ENCODE data around the gene SELENOI. TPM values are rescaled to one million over a fixed set of nuclear protein-coding genes. Genes with fewer than 3 reads are reported as not detected.

The SELENOI gene, protein sequence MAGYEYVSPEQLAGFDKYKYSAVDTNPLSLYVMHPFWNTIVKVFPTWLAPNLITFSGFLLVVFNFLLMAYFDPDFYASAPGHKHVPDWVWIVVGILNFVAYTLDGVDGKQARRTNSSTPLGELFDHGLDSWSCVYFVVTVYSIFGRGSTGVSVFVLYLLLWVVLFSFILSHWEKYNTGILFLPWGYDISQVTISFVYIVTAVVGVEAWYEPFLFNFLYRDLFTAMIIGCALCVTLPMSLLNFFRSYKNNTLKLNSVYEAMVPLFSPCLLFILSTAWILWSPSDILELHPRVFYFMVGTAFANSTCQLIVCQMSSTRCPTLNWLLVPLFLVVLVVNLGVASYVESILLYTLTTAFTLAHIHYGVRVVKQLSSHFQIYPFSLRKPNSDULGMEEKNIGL
- total RNA-seq (10 to 100 TPM; 27.7 to 36.6 TPM), polyA plus RNA-seq (1 to 10 TPM; 3.2 to 6.3 TPM)
- long read RNA-seq, donor 1, full-length matches to known transcripts = 1 of 1 reads
- long read RNA-seq, donor 1, partial matches to known transcripts = 0 of 1 reads
- long read RNA-seq, donor 1, other reads (novel, unspliced or antisense) = 0 of 1 reads
- long read RNA-seq, donor 2, full-length matches to known transcripts = 1 of 1 reads
- long read RNA-seq, donor 2, partial matches to known transcripts = 0 of 1 reads
- long read RNA-seq, donor 2, other reads (novel, unspliced or antisense) = 0 of 1 reads
- long read RNA-seq, donor 3 = 0 reads
- long read RNA-seq, donor 4 = 0 reads
- long read RNA-seq, donor 5, full-length matches to known transcripts = 5 of 5 reads
- long read RNA-seq, donor 5, partial matches to known transcripts = 0 of 5 reads
- long read RNA-seq, donor 5, other reads (novel, unspliced or antisense) = 0 of 5 reads

DNA sequence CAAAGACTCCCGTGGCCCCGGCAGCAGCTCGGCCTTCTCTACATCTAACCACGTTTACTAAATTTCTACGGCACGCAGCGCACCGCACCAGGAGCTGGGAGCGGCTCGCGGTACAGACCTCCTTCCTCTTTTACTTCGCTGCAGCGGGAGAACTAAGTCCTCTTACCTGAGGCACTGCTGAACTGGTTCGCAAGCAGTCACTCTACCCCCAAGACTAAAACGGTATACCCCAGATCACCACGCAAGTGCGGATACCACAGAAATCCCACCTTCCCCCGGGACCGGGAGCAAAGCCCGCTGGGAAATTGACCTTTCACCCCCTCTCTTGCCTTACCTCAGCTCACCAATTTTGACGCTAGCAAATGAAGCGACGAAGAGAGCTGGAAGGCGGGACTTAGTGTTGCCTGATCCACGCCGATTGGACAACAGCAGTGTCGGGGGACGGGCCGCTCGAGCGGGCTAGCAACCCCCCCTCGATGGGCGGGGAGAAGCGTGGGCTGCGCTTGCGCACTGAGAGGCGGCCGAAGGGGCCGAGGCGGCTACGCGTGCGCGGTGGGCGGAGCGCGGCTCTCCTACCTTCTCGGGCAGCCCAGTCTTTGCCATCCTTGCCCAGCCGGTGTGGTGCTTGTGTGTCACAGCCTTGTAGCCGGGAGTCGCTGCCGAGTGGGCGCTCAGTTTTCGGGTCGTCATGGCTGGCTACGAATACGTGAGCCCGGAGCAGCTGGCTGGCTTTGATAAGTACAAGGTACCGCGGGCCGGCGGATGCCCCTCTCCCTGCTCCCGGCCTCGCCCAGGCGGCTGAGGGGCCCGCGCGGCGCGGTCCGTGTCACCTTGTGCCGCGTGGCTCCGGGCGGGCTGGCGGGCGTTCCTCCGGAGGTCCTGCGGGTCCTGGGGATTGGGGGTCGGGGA, at the start of gene SELENOI:
Gene SELENOI, plus strand, starts transcription at position 599 of the 909 bp plus-strand sequence. Its CDS starts 90 bp downstream, at position 689.
- no peaks in the 10 kb centered on the region for H3K27me3 ChIP-seq (ENCODE audit: control insufficient read depth in 3 of 3, insufficient read depth in 3 of 3, low read length in 2 of 3)
- H3K9me3 ChIP-seq (ENCODE audit: control insufficient read depth in 4 of 4, insufficient read depth in 3 of 4, low read length in 3 of 4) = no peaks in the 10 kb centered on the region
- peaks cover 0 to 2% (median under 1%) of the 10 kb centered on the region in 4 donors for H3K36me3 ChIP-seq (ENCODE audit: control insufficient read depth in 4 of 4, insufficient read depth in 4 of 4, low read length in 4 of 4)
- peak within 1 kb of the TSS; percentile 92 to 96 for H3K27ac ChIP-seq (ENCODE audit: low read depth in 1 of 2, low read length in 1 of 2)
- DNase-seq (peak; percentile 100), ATAC-seq (ENCODE audit: insufficient read depth, low FRiP score) (peak; percentile 98)
- TF ChIP-seq, protein P1, sequence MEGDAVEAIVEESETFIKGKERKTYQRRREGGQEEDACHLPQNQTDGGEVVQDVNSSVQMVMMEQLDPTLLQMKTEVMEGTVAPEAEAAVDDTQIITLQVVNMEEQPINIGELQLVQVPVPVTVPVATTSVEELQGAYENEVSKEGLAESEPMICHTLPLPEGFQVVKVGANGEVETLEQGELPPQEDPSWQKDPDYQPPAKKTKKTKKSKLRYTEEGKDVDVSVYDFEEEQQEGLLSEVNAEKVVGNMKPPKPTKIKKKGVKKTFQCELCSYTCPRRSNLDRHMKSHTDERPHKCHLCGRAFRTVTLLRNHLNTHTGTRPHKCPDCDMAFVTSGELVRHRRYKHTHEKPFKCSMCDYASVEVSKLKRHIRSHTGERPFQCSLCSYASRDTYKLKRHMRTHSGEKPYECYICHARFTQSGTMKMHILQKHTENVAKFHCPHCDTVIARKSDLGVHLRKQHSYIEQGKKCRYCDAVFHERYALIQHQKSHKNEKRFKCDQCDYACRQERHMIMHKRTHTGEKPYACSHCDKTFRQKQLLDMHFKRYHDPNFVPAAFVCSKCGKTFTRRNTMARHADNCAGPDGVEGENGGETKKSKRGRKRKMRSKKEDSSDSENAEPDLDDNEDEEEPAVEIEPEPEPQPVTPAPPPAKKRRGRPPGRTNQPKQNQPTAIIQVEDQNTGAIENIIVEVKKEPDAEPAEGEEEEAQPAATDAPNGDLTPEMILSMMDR (IDR thresholded peaks at IDR 0.05; ENCODE audit: control extremely low read depth, extremely low read depth) = no peak
- 0% methylated on average over 53 to 80 of the region's 80 CpGs for WGBS, 2 donors
- H3K4me1 ChIP-seq (ENCODE audit: control insufficient read depth in 5 of 5, insufficient read depth in 5 of 5, low read length in 5 of 5) = peaks cover 0 to 26% (median 6%) of the 10 kb centered on the region in 5 donors
- H3K9ac ChIP-seq (ENCODE audit: insufficient read depth in 1 of 2, low read length in 2 of 2) = peak within 1 kb of the TSS; percentile 91 to 99
- H3K4me3 ChIP-seq = peak within 1 kb of the TSS; percentile 92

GRCh38 chr2:26297061-26297460, 48.9 kb upstream of the SELENOI start:
- no peaks in the 10 kb centered on the region for H3K27me3 ChIP-seq (ENCODE audit: control insufficient read depth in 3 of 3, insufficient read depth in 3 of 3, low read length in 2 of 3)
- WGBS, 2 donors = 80 to 84% methylated on average over 3 of the region's 3 CpGs
- no peak for ATAC-seq (ENCODE audit: insufficient read depth, low FRiP score)

DNA sequence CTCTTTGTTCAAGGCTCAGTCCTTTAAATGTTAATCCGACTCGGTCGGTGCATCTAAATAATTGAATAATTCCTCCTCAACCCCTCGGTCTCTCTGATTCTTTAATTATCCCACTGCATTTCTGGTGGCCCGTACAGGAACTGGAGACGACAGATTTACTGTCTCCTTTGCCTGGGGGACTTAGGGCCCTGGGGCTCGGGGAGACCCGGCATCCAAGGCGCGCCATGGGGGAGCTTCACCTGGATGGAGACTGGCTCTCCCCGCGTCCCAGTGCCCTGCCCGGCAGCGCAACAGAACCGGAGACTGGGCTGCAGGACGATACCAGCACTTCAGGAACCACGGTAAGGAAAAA, 47.7 kb upstream of the SELENOI start:
- H3K27ac ChIP-seq (ENCODE audit: low read depth in 1 of 2, low read length in 1 of 2) = peak overlapping the region in 1 of 2 donors; percentile 90
- H3K4me3 ChIP-seq = no peak overlapping the region
- TF ChIP-seq, protein P1 (IDR thresholded peaks at IDR 0.05; ENCODE audit: control extremely low read depth, extremely low read depth) = no peak
- peaks cover 0 to 26% (median 2%) of the 10 kb centered on the region in 5 donors for H3K4me1 ChIP-seq (ENCODE audit: control insufficient read depth in 5 of 5, insufficient read depth in 5 of 5, low read length in 5 of 5)
- no peaks in the 10 kb centered on the region for H3K36me3 ChIP-seq (ENCODE audit: control insufficient read depth in 4 of 4, insufficient read depth in 4 of 4, low read length in 4 of 4)
- peak in 1 of 3 donors; percentile 12 for DNase-seq
- H3K9me3 ChIP-seq (ENCODE audit: control insufficient read depth in 4 of 4, insufficient read depth in 3 of 4, low read length in 3 of 4) = no peaks in the 10 kb centered on the region
- no peak for ATAC-seq (ENCODE audit: insufficient read depth, low FRiP score)
- WGBS, 2 donors = 33 to 52% methylated on average over 17 of the region's 17 CpGs
- H3K27me3 ChIP-seq (ENCODE audit: control insufficient read depth in 3 of 3, insufficient read depth in 3 of 3, low read length in 2 of 3) = no peaks in the 10 kb centered on the region
- peak overlapping the region in 1 of 2 donors; percentile 48 for H3K9ac ChIP-seq (ENCODE audit: insufficient read depth in 1 of 2, low read length in 2 of 2)

More at GRCh38 chr2:26297061-26297460, 48.9 kb upstream of the SELENOI start:
- no peaks in the 10 kb centered on the region for H3K9me3 ChIP-seq (ENCODE audit: control insufficient read depth in 4 of 4, insufficient read depth in 3 of 4, low read length in 3 of 4)
- no peak overlapping the region for H3K9ac ChIP-seq (ENCODE audit: insufficient read depth in 1 of 2, low read length in 2 of 2)
- no peak for DNase-seq
- H3K36me3 ChIP-seq (ENCODE audit: control insufficient read depth in 4 of 4, insufficient read depth in 4 of 4, low read length in 4 of 4) = no peaks in the 10 kb centered on the region
- no peak overlapping the region for H3K4me3 ChIP-seq
- TF ChIP-seq, protein P1 (IDR thresholded peaks at IDR 0.05; ENCODE audit: control extremely low read depth, extremely low read depth) = no peak
- no peak overlapping the region for H3K27ac ChIP-seq (ENCODE audit: low read depth in 1 of 2, low read length in 1 of 2)
- H3K4me1 ChIP-seq (ENCODE audit: control insufficient read depth in 5 of 5, insufficient read depth in 5 of 5, low read length in 5 of 5) = peaks cover 0 to 26% (median 2%) of the 10 kb centered on the region in 5 donors

Data from lung (tissue), 16 donors.